A673 (cell line): ENCODE results near the gene MALAT1. TPM values are rescaled to one million over a fixed set of nuclear protein-coding genes. Genes with fewer than 3 reads are reported as not detected.

Experiments used
- BruUV-seq: library from RNA; stranded (reverse); fragments of 400-500 nt; replicated peaks from 2 replicates; lab custom pipeline; 2021; lab: Mats Ljungman, UMichigan
- CTCF ChIA-PET: fragments of 300-600 bp; sonication (Branson Sonifier 250); formaldehyde crosslinking; loops from one replicate; lab custom pipeline; 2022; ENCODE audit warnings: antibody characterized with exemption; lab: Charles Lee
- POLR2A ChIA-PET: fragments of 300-600 bp; sonication (Branson Sonifier 250); formaldehyde crosslinking; loops from one replicate; lab custom pipeline; 2022; ENCODE audit warnings: antibody characterized with exemption; ENCODE audit not compliant: low non-redundant PET; lab: Charles Lee
- DNase-seq: peaks from one replicate; pipeline ENCODE4 v3.0.0-alpha.2; 2015; ENCODE audit warnings: low spot score
- H3K27ac ChIP-seq: fragments of 200-600 bp; sonication (generic); 2 replicates; pipeline ENCODE4 v1.5.1; 2016; ENCODE audit warnings: mixed run types, low read depth, mild to moderate bottlenecking, mixed read lengths, antibody characterized with exemption, low read length; ENCODE audit not compliant: poor library complexity, severe bottlenecking
- H3K27me3 ChIP-seq: fragments of 200-600 bp; sonication (generic); replicated peaks from 2 replicates; pipeline ENCODE4 v1.6.1; 2017; ENCODE audit warnings: mixed run types, low read depth, mild to moderate bottlenecking, mixed read lengths, antibody characterized with exemption, low read length; ENCODE audit not compliant: insufficient read depth, poor library complexity
- H3K36me3 ChIP-seq: fragments of 200-600 bp; sonication (generic); 2 replicates; pipeline ENCODE4 v1.6.1; 2016; ENCODE audit warnings: mixed run types, mild to moderate bottlenecking, mixed read lengths, antibody characterized with exemption, low read length; ENCODE audit not compliant: insufficient read depth, poor library complexity, severe bottlenecking
- H3K4me1 ChIP-seq: fragments of 200-600 bp; sonication (generic); 2 replicates; pipeline ENCODE4 v1.6.1; 2017; ENCODE audit warnings: mixed run types, mild to moderate bottlenecking, mixed read lengths, antibody characterized with exemption, low read length; ENCODE audit not compliant: insufficient read depth, poor library complexity, severe bottlenecking
- H3K4me3 ChIP-seq: fragments of 200-600 bp; sonication (generic); 2 replicates; pipeline ENCODE4 v1.5.1; 2016; ENCODE audit warnings: low read depth, mixed run types, mild to moderate bottlenecking, mixed read lengths, low read length; ENCODE audit not compliant: poor library complexity, severe bottlenecking
- H3K9me3 ChIP-seq: fragments of 200-600 bp; sonication (generic); 2 replicates; pipeline ENCODE4 v1.6.1; 2016; ENCODE audit warnings: mixed run types, low read depth, mild to moderate bottlenecking, mixed read lengths, antibody characterized with exemption, low read length; ENCODE audit not compliant: poor library complexity, severe bottlenecking
- EZH2 ChIP-seq: fragments of 200-600 bp; sonication (generic); IDR thresholded peaks from 2 replicates; pipeline ENCODE4 v1.6.1; 2017; ENCODE audit warnings: borderline replicate concordance, low read depth, mild to moderate bottlenecking, mixed read lengths, antibody characterized with exemption, low read length; ENCODE audit not compliant: poor library complexity, severe bottlenecking
- intact Hi-C: fragments of 100-400 bp; cut with micrococcal nuclease; formaldehyde crosslinking; loops from one replicate; pipeline ENCODE4 v1.10.0; 2022; ENCODE audit not compliant: unreplicated experiment
- total RNA-seq: library from RNA; stranded (reverse); gene quantifications from 2 replicates; pipeline ENCODE4 v1.2.3, GENCODE V29; 2021
- TF ChIP-seq, protein P1 (sequence below): fragments of 300-800, 200-600 bp; sonication (generic); conservative IDR thresholded peaks from 2 replicates; pipeline ENCODE4 v1.5.1; 2017; ENCODE audit warnings: low read depth, mild to moderate bottlenecking, antibody characterized with exemption, low read length, moderate library complexity, mixed read lengths

Gene MALAT1
- total RNA-seq, 1 experiment from 2014 or later = 4,586 TPM

DNA sequence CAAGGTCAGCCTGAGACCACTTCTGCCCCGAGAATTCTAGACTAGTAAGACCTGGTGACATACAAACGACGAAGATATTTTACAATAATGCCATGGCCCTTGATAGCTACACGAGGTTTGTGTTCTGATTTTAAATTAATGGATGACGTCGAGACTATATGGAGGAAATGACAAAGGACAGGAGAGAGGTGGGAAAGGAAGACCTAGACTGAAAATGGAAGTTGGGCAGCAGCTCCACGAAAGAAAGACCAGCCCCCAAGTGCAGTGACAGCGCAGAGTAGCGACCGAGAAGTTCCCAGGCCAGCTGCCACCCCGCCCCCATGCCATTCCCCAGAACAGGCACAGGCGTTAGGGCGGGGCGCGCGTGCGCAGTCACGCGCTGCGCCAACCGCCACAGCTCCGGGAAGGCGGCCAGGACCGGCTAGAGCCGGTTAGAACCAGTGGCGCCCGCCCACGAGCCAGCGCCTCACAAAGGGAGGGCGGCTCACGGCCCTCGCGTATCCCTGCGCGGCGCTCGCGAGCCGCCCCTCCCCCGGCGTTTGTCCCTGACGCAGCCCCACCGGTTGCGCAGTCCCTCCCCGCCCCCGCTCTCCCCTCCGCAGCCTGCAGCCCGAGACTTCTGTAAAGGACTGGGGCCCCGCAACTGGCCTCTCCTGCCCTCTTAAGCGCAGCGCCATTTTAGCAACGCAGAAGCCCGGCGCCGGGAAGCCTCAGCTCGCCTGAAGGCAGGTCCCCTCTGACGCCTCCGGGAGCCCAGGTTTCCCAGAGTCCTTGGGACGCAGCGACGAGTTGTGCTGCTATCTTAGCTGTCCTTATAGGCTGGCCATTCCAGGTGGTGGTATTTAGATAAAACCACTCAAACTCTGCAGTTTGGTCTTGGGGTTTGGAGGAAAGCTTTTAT, 1.5 kb upstream of the MALAT1 start:
- intact Hi-C loops = loop anchor here (2.0 kb wide), 1 partner anchor 77 kb away; no protein-coding TSS in a partner anchor
- CTCF ChIA-PET = interaction anchor here (0.5 to 1.7 kb wide), 5 partner anchors 11 to 164 kb away, joined by 3 to 18 read pairs (median 3); partner anchors contain the start of gene DPF2
- peak; percentile 100 for DNase-seq
- no peaks in the 10 kb centered on the region for H3K27me3 ChIP-seq
- H3K9me3 ChIP-seq = no peaks in the 10 kb centered on the region
- peak overlapping the region; percentile 100 for H3K27ac ChIP-seq
- POLR2A ChIA-PET = interaction anchor here (0.6 to 3.2 kb wide), 13 partner anchors 9 to 146 kb away, joined by 3 to 37 read pairs (median 5); partner anchors contain the start of gene NEAT1
- H3K4me1 ChIP-seq = peaks cover 44% of the 10 kb centered on the region
- TF ChIP-seq, protein P1, sequence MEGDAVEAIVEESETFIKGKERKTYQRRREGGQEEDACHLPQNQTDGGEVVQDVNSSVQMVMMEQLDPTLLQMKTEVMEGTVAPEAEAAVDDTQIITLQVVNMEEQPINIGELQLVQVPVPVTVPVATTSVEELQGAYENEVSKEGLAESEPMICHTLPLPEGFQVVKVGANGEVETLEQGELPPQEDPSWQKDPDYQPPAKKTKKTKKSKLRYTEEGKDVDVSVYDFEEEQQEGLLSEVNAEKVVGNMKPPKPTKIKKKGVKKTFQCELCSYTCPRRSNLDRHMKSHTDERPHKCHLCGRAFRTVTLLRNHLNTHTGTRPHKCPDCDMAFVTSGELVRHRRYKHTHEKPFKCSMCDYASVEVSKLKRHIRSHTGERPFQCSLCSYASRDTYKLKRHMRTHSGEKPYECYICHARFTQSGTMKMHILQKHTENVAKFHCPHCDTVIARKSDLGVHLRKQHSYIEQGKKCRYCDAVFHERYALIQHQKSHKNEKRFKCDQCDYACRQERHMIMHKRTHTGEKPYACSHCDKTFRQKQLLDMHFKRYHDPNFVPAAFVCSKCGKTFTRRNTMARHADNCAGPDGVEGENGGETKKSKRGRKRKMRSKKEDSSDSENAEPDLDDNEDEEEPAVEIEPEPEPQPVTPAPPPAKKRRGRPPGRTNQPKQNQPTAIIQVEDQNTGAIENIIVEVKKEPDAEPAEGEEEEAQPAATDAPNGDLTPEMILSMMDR = no peak
- no peak for TF ChIP-seq EZH2
- BruUV-seq = no TSS peak
- H3K4me3 ChIP-seq = peak overlapping the region; percentile 85
- H3K36me3 ChIP-seq = peaks cover 28% of the 10 kb centered on the region

DNA sequence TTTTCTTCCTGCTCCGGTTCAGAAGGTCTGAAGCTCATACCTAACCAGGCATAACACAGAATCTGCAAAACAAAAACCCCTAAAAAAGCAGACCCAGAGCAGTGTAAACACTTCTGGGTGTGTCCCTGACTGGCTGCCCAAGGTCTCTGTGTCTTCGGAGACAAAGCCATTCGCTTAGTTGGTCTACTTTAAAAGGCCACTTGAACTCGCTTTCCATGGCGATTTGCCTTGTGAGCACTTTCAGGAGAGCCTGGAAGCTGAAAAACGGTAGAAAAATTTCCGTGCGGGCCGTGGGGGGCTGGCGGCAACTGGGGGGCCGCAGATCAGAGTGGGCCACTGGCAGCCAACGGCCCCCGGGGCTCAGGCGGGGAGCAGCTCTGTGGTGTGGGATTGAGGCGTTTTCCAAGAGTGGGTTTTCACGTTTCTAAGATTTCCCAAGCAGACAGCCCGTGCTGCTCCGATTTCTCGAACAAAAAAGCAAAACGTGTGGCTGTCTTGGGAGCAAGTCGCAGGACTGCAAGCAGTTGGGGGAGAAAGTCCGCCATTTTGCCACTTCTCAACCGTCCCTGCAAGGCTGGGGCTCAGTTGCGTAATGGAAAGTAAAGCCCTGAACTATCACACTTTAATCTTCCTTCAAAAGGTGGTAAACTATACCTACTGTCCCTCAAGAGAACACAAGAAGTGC, 661 bp upstream of the MALAT1 start:
- Histone ChIP-seq H3K4me1 (peaks cover 36% of the 10 kb centered on the region), H3K27me3 (no peaks in the 10 kb centered on the region), H3K9me3 (no peaks in the 10 kb centered on the region), H3K27ac (peak overlapping the region; percentile 100), H3K36me3 (peaks cover 36% of the 10 kb centered on the region), H3K4me3 (peak overlapping the region; percentile 85)
- intact Hi-C loops = no loop called here
- ChIA-PET CTCF (interaction anchor here (0.5 to 1.7 kb wide), 3 partner anchors 10 to 165 kb away, joined by 3 to 18 read pairs (median 3); partner anchors contain the start of gene DPF2), POLR2A (interaction anchor here (0.5 to 3.2 kb wide), 20 partner anchors 8 to 620 kb away, joined by 3 to 37 read pairs (median 6); partner anchors contain the start of gene NEAT1)
- TF ChIP-seq, protein P1 = no peak
- no peak for TF ChIP-seq EZH2
- BruUV-seq = TSS peak; percentile 58
- DNase-seq = peak; percentile 83

GRCh38 chr11:65498727-65498976, 193 bp upstream of the MALAT1 start:
- ChIA-PET CTCF (interaction anchor here (1.7 kb wide), 1 partner anchor 10 kb away, joined by 18 read pairs; no protein-coding TSS in a partner anchor), POLR2A (interaction anchor here (0.5 to 3.2 kb wide), 16 partner anchors 10 to 1175 kb away, joined by 3 to 37 read pairs (median 4); partner anchors contain the start of gene NEAT1)
- no peak for TF ChIP-seq EZH2
- TF ChIP-seq, protein P1 = no peak
- no peak for DNase-seq
- Histone ChIP-seq H3K9me3 (no peaks in the 10 kb centered on the region), H3K27ac (peak overlapping the region; percentile 100), H3K4me1 (peaks cover 31% of the 10 kb centered on the region), H3K4me3 (peak overlapping the region; percentile 85), H3K36me3 (peaks cover 41% of the 10 kb centered on the region), H3K27me3 (no peaks in the 10 kb centered on the region)
- intact Hi-C loops = no loop called here
- BruUV-seq = no TSS peak
